B cell (primary cell): ENCODE results near the gene TMEM208. TPM values are rescaled to one million over a fixed set of nuclear protein-coding genes. Genes with fewer than 3 reads are reported as not detected.

ENCODE experiments used
- ATAC-seq: fragments of 200-7000 bp; cut with Tn5 transposase; one replicate; pipeline ENCODE4 v1.10.0; 2021; ENCODE audit warnings: low read depth, mild to moderate bottlenecking, moderate number of reproducible peaks, moderate library complexity
- CTCF ChIA-PET: fragments of 350-600 bp; sonication (Branson Sonifier 250); formaldehyde crosslinking; loops from one replicate; lab custom pipeline; 2021; ENCODE audit warnings: antibody characterized with exemption, inconsistent platforms; lab: Charles Lee
- POLR2A ChIA-PET: fragments of 350-600 bp; sonication (Branson Sonifier 250); formaldehyde crosslinking; loops from one replicate; lab custom pipeline; 2021; ENCODE audit warnings: antibody characterized with exemption; lab: Charles Lee
- DNase-seq: peaks from one replicate; pipeline ENCODE4 v3.0.0; 2013
- H2AFZ ChIP-seq: 2 replicates; pipeline ENCODE4 v1.6.1; 2012; ENCODE audit warnings: mild to moderate bottlenecking, low read depth, low read length; ENCODE audit not compliant: insufficient read depth, poor library complexity, severe bottlenecking
- H3K27ac ChIP-seq, 2 donors: 1 replicate in 1 of 2; 2 replicates in 1 of 2; pipeline ENCODE4 v1.5.1; 2012 to 2013; ENCODE audit warnings: low read length in 2 of 2, mild to moderate bottlenecking in 2 of 2, moderate library complexity in 1 of 2
- H3K27me3 ChIP-seq, 4 experiments: fragments of 200-600 bp in 1 of 4; sonication (generic) in 1 of 4; replicated peaks in 1 of 4; 1 replicate in 2 of 4; 2 replicates in 2 of 4; pipeline versions ENCODE4 v1.6.1 to v1.7.0; 2013 to 2016; ENCODE audit warnings: low read length in 3 of 4, mild to moderate bottlenecking in 2 of 4, mixed read lengths in 1 of 4, moderate library complexity in 1 of 4; ENCODE audit not compliant: insufficient read depth in 4 of 4, control insufficient read depth in 3 of 4; ENCODE audit errors: control extremely low read depth in 1 of 4
- H3K36me3 ChIP-seq, 2 experiments: replicated peaks in 1 of 2; 1 replicate in 1 of 2; 2 replicates in 1 of 2; pipeline versions ENCODE4 v1.6.1 to v1.7.1; 2013; ENCODE audit warnings: low read length in 1 of 2; ENCODE audit not compliant: insufficient read depth in 2 of 2, control insufficient read depth in 1 of 2; ENCODE audit errors: control extremely low read depth in 1 of 2, extremely low read depth in 1 of 2
- H3K4me1 ChIP-seq, 2 donors: fragments of 200-600 bp in 1 of 2; sonication (generic) in 1 of 2; 1 replicate in 1 of 2; 2 replicates in 1 of 2; pipeline versions ENCODE4 v1.5.1 to v1.6.1; 2013 to 2017; ENCODE audit warnings: low read length in 2 of 2; ENCODE audit not compliant: control insufficient read depth in 2 of 2, insufficient read depth in 2 of 2
- H3K4me2 ChIP-seq: replicated peaks from 2 replicates; pipeline ENCODE3; 2012; ENCODE audit warnings: mild to moderate bottlenecking, low read depth, low read length; ENCODE audit not compliant: poor library complexity, severe bottlenecking
- H3K4me3 ChIP-seq, 5 experiments: fragments of 200-600 bp in 1 of 5; sonication (generic) in 1 of 5; 1 replicate in 3 of 5; 2 replicates in 2 of 5; pipeline versions ENCODE4 v1.5.1 to v1.7.0; 2011 to 2016; ENCODE audit warnings: low read length in 4 of 5, mild to moderate bottlenecking in 4 of 5, low read depth in 2 of 5, control low read depth in 1 of 5, moderate library complexity in 1 of 5; ENCODE audit not compliant: insufficient read depth in 1 of 5; ENCODE audit errors: control extremely low read depth in 1 of 5, extremely low read depth in 1 of 5
- H3K79me2 ChIP-seq: fragments of 200-600 bp; sonication (generic); one replicate; pipeline ENCODE4 v1.6.0; 2016; ENCODE audit warnings: low read length; ENCODE audit not compliant: control insufficient read depth, insufficient read depth
- H3K9ac ChIP-seq: fragments of 200-600 bp; sonication (generic); 2 replicates; pipeline ENCODE4 v1.6.1; 2017; ENCODE audit warnings: mild to moderate bottlenecking, low read length, moderate library complexity
- H3K9me3 ChIP-seq, 3 donors: one replicate each; pipeline versions ENCODE4 v1.6.1 to v1.7.1; 2013; ENCODE audit warnings: low read length in 2 of 3; ENCODE audit not compliant: control insufficient read depth in 2 of 3, insufficient read depth in 1 of 3; ENCODE audit errors: control extremely low read depth in 1 of 3
- H4K20me1 ChIP-seq: 2 replicates; pipeline ENCODE4 v1.6.0; 2012; ENCODE audit warnings: mild to moderate bottlenecking, low read length; ENCODE audit not compliant: insufficient read depth, control insufficient read depth, poor library complexity, severe bottlenecking
- H3K27ac Mint-ChIP-seq: one replicate; pipeline ENCODE4 v1.8.0; 2021; ENCODE audit warnings: mixed read lengths
- H3K27me3 Mint-ChIP-seq: one replicate; pipeline ENCODE4 v1.8.0; 2021; ENCODE audit warnings: mixed read lengths
- H3K4me1 Mint-ChIP-seq: one replicate; pipeline ENCODE4 v1.8.0; 2021; ENCODE audit warnings: mixed read lengths
- H3K4me3 Mint-ChIP-seq: one replicate; pipeline ENCODE4 v1.8.0; 2021; ENCODE audit warnings: mixed read lengths
- H3K9me3 Mint-ChIP-seq: one replicate; pipeline ENCODE4 v1.8.0; 2022; ENCODE audit warnings: mixed read lengths; ENCODE audit not compliant: insufficient read depth
- CTCF ChIP-seq: fragments of 200-600 bp; IDR thresholded peaks from one replicate; pipeline ENCODE4 v1.8.0; 2022; ENCODE audit warnings: antibody characterized with exemption, mild to moderate bottlenecking
- EZH2 ChIP-seq: IDR thresholded peaks from 2 replicates; pipeline ENCODE4 v1.6.1; 2012; ENCODE audit warnings: borderline replicate concordance, low read depth, mild to moderate bottlenecking, moderate library complexity, low read length; ENCODE audit not compliant: insufficient read depth, poor library complexity, severe bottlenecking
- intact Hi-C: fragments of 100-400 bp; cut with micrococcal nuclease; formaldehyde crosslinking; loops from one replicate; pipeline ENCODE4 v1.10.0; 2022
- polyA plus RNA-seq: library from polyadenylated mRNA; depleted of rRNA; stranded (reverse); fragments of >200 nt; gene quantifications from 2 replicates; pipeline ENCODE4 v1.2.3, GENCODE V29; 2012
- total RNA-seq, 2 donors: library from RNA; stranded (reverse); fragments of 120-200 nt in 1 of 2; gene quantifications; 1 replicate in 1 of 2; 2 replicates in 1 of 2; pipeline versions ENCODE4 v1.2.3 to v1.2.4, GENCODE V29; 2013 to 2022

TMEM208 gene
- total and polyA plus RNA-seq, 2 donors (not counting 1 experiment from before 2014, with no cell fraction given): 36.1 to 40.4 TPM

- H3K4me3 Mint-ChIP-seq: no peak overlapping the region
- no peak overlapping the region for H3K4me2 ChIP-seq
These were observed 14.2 kb upstream of the TMEM208 start for GRCh38 chr16:67212766-67213165.

More at GRCh38 chr16:67212766-67213165, 14.2 kb upstream of the TMEM208 start:
- Mint-ChIP-seq H3K27me3 (no peaks in the 10 kb centered on the region), H3K4me1 (no peaks in the 10 kb centered on the region), H3K27ac (no peak overlapping the region), H3K9me3 (no peaks in the 10 kb centered on the region)
- Histone ChIP-seq H3K79me2 (no peaks in the 10 kb centered on the region), H3K9me3 (no peaks in the 10 kb centered on the region), H3K4me3 (no peak overlapping the region), H3K27ac (no peak overlapping the region), H3K27me3 (no peaks in the 10 kb centered on the region), H3K36me3 (no peaks in the 10 kb centered on the region), H3K9ac (no peak overlapping the region), H4K20me1 (no peaks in the 10 kb centered on the region), H2AFZ (no peak overlapping the region), H3K4me1 (no peaks in the 10 kb centered on the region)
- DNase-seq: no peak
- ATAC-seq: no peak
- TF ChIP-seq EZH2 (no peak), CTCF (no peak)
- CTCF ChIA-PET: interaction anchor here (0.6 kb wide), 1 partner anchor 604 kb away, joined by 3 read pairs; no protein-coding TSS in a partner anchor
- POLR2A ChIA-PET: no interaction called here
- intact Hi-C loops: no loop called here
